K562 (cell line): ENCODE data around the gene SHOX. TPM values are rescaled to one million over a fixed set of nuclear protein-coding genes. Genes with fewer than 3 reads are reported as not detected.

Experiments
- ATAC-seq: fragments of 200-7000 bp; cut with Tn5 transposase; 3 replicates; pipeline ENCODE4 v1.9.1; 2020; ENCODE audit warnings: moderate library complexity
- BruUV-seq: library from RNA; stranded (reverse); fragments of 400-500 nt; replicated peaks from 2 replicates; lab custom pipeline; 2021; lab: Mats Ljungman, UMichigan
- CTCF ChIA-PET: fragments of 300-600 bp; formaldehyde crosslinking; extraction: SDS; loops from one replicate; lab custom pipeline; 2021; ENCODE audit warnings: low intra/inter-chr PET ratio; lab: Yijun Ruan, JAX
- POLR2A ChIA-PET: fragments of 300-600, 350-650 bp; sonication (Branson Sonifier 250); formaldehyde crosslinking; extraction: SDS; loops from one replicate; lab custom pipeline; 2021; ENCODE audit warnings: antibody characterized with exemption, inconsistent platforms; lab: Yijun Ruan, JAX
- DNase-seq, 4 experiments: peaks; one replicate each; pipeline versions ENCODE4 v3.0.0 to v3.0.0-alpha.2; 2011 to 2018; ENCODE audit warnings: low spot score in 3 of 4, mixed read lengths in 3 of 4; ENCODE audit errors: extremely low read depth in 1 of 4
- FAIRE-seq: peaks from 2 replicates; lab custom pipeline; 2011; peaks lifted over from hg19 to GRCh38; lab: Jason Lieb, UNC
- H2AFZ ChIP-seq: 2 replicates; pipeline ENCODE4 v1.6.0; 2011; ENCODE audit warnings: low read depth, low read length, control low read depth, inconsistent platforms
- H3K27ac ChIP-seq: fragments of 200-600 bp; 3 replicates; pipeline ENCODE4 v1.8.0; 2011; ENCODE audit warnings: low read depth, mild to moderate bottlenecking, control low read depth, inconsistent platforms, low read length, moderate library complexity, mixed read lengths; ENCODE audit errors: extremely low read depth
- H3K27me3 ChIP-seq, 2 experiments: fragments of 300-600 bp in 1 of 2; 2 replicates in 1 of 2; 3 replicates in 1 of 2; pipeline versions ENCODE4 v1.6.0 to v1.8.0; 2011; ENCODE audit warnings: inconsistent platforms in 2 of 2, low read length in 2 of 2, mild to moderate bottlenecking in 1 of 2, mixed read lengths in 1 of 2, moderate library complexity in 1 of 2; ENCODE audit not compliant: control insufficient read depth in 2 of 2, insufficient read depth in 2 of 2
- H3K36me3 ChIP-seq: fragments of 300-600 bp; 3 replicates; pipeline ENCODE4 v1.8.0; 2011; ENCODE audit warnings: mild to moderate bottlenecking, low read length, inconsistent platforms; ENCODE audit not compliant: control insufficient read depth, insufficient read depth
- H3K4me1 ChIP-seq, 2 experiments: fragments of 200-600 bp in 1 of 2; replicated peaks in 1 of 2; 2 replicates in 1 of 2; 3 replicates in 1 of 2; pipeline versions ENCODE4 v1.5.1 to v1.8.0; 2011; ENCODE audit warnings: inconsistent platforms in 2 of 2, low read length in 2 of 2, mild to moderate bottlenecking in 1 of 2, mixed read lengths in 1 of 2, moderate library complexity in 1 of 2; ENCODE audit not compliant: control insufficient read depth in 2 of 2, insufficient read depth in 2 of 2
- H3K4me2 ChIP-seq: 2 replicates; pipeline ENCODE4 v1.6.1; 2011; ENCODE audit warnings: low read length, control low read depth, inconsistent platforms, mixed read lengths; ENCODE audit not compliant: insufficient read depth
- H3K4me3 ChIP-seq: fragments of 200-600 bp; sonication (generic), shearing (Covaris generic); 2 replicates; pipeline ENCODE4 v1.5.1; 2016; ENCODE audit warnings: control low read depth, inconsistent platforms
- H3K79me2 ChIP-seq: fragments of 200-600 bp; 3 replicates; pipeline ENCODE4 v1.8.0; 2011; ENCODE audit warnings: low read length, inconsistent platforms; ENCODE audit not compliant: control insufficient read depth, insufficient read depth
- H3K9ac ChIP-seq, 2 experiments: 2 replicates each; pipeline versions ENCODE4 v1.6.0 to v1.6.1; 2011; ENCODE audit warnings: low read depth in 2 of 2, low read length in 2 of 2, control low read depth in 1 of 2, inconsistent platforms in 1 of 2, mild to moderate bottlenecking in 1 of 2, mixed read lengths in 1 of 2; ENCODE audit not compliant: insufficient read depth in 1 of 2
- H3K9me1 ChIP-seq: one replicate; pipeline ENCODE4 v1.6.0; 2011; ENCODE audit warnings: inconsistent platforms, mild to moderate bottlenecking, low read length, moderate library complexity; ENCODE audit not compliant: control insufficient read depth, insufficient read depth
- H3K9me3 ChIP-seq: replicated peaks from 2 replicates; pipeline ENCODE4 v1.5.1; 2011; ENCODE audit warnings: low read depth, low read length, inconsistent platforms; ENCODE audit not compliant: control insufficient read depth, insufficient read depth
- H4K20me1 ChIP-seq: replicated peaks from 2 replicates; pipeline ENCODE4 v1.6.1; 2011; ENCODE audit warnings: low read length, inconsistent platforms, mixed read lengths; ENCODE audit not compliant: control insufficient read depth, insufficient read depth
- DACH1 ChIP-seq: fragments of 450-650 bp; IDR thresholded peaks from 2 replicates; pipeline ENCODE4 v1.6.1; 2018; ENCODE audit not compliant: partially characterized antibody
- HDAC8 ChIP-seq: fragments of 450-650 bp; IDR thresholded peaks from 2 replicates; pipeline ENCODE4 v1.6.1; 2016; ENCODE audit warnings: mild to moderate bottlenecking, missing genetic modification characterization, moderate library complexity, missing compliant biosample characterization
- HLTF ChIP-seq: fragments of 450-650 bp; IDR thresholded peaks from 2 replicates; pipeline ENCODE4 v1.6.1; 2016
- NONO ChIP-seq, 2 experiments: fragments of 200-400 bp in 1 of 2; fragments of 450-650 bp in 1 of 2; formaldehyde crosslinking in 1 of 2; IDR thresholded peaks; 2 replicates each; pipeline ENCODE4 v1.6.1; 2017; ENCODE audit warnings: low read depth in 2 of 2, mild to moderate bottlenecking in 2 of 2, moderate library complexity in 2 of 2, low read length in 1 of 2
- POU5F1 ChIP-seq: fragments of 150-350 bp; IDR thresholded peaks from 2 replicates; pipeline ENCODE4 v1.6.1; 2014; ENCODE audit warnings: borderline replicate concordance, low read length, low read depth, mild to moderate bottlenecking; ENCODE audit not compliant: partially characterized antibody
- TCF7 ChIP-seq: sonication (generic); IDR thresholded peaks from 2 replicates; pipeline ENCODE4 v1.6.1; 2016; ENCODE audit warnings: antibody characterized with exemption, borderline replicate concordance
- TCF7L2 ChIP-seq: fragments of 150-350 bp; IDR thresholded peaks from 2 replicates; pipeline ENCODE4 v1.6.1; 2016; ENCODE audit warnings: low read depth, mild to moderate bottlenecking, low read length, moderate library complexity
- ZNF197 ChIP-seq: fragments of 200-800 bp; sonication (Bioruptor generic); IDR thresholded peaks from 2 replicates; pipeline ENCODE4 v1.6.1; 2016; ENCODE audit warnings: low read depth, missing genetic modification characterization, missing compliant biosample characterization
- ZNF311 ChIP-seq: fragments of 250-450 bp; sonication (Bioruptor Pico); IDR thresholded peaks from 2 replicates; pipeline ENCODE4 v1.4.0; 2020; ENCODE audit warnings: mild to moderate bottlenecking, moderate library complexity
- WGBS: fragments of 100-300 bp; shearing (Covaris generic); methylation state at CpG from one replicate; pipeline ENCODE4 v1.1.6; 2016; ENCODE audit warnings: low coverage, mixed read lengths; ENCODE audit not compliant: insufficient coverage; ENCODE audit errors: missing lambda C conversion rate; 5-methylcytosine and 5-hydroxymethylcytosine counted together
- in situ Hi-C: fragments of 300-500 bp; cut with MboI; formaldehyde crosslinking; loops from 4 replicates; pipeline ENCODE4 v1.15.0; 2018; ENCODE audit warnings: inconsistent platforms, mixed read lengths
- intact Hi-C: fragments of 100-400 bp; cut with micrococcal nuclease; formaldehyde crosslinking; loops from 2 replicates; pipeline ENCODE4 v1.14.2; 2022
- polyA plus RNA-seq, 8 experiments: library from polyadenylated mRNA; depleted of rRNA in 4 of 8; stranded (reverse) in 5 of 8; unstranded in 3 of 8; fragments of >200 nt; fragmentation: Nextera tagmentation in 2 of 8; fragmentation: Illumina TruSeq in 1 of 8; extraction: Ambion mirVana in 2 of 8; extraction: Trizol in 1 of 8; gene quantifications; 2 replicates each; pipeline versions ENCODE4 v1.2.1 to v1.2.3, GENCODE V29; 2011 to 2014; ENCODE audit warnings: inconsistent platforms in 1 of 8, missing spikeins in 1 of 8
- total RNA-seq, 7 experiments: library from RNA; depleted of rRNA in 6 of 7; stranded (reverse); fragments of >200 nt in 6 of 7; fragmentation: Illumina TruSeq in 2 of 7; extraction: Trizol in 2 of 7; gene quantifications; 2 replicates each; pipeline versions ENCODE4 v1.2.1 to v1.2.3, GENCODE V29; 2011 to 2021; ENCODE audit warnings: low replicate concordance in 1 of 7
- TF ChIP-seq, protein P1 (sequence below): fragments of 450-650 bp; IDR thresholded peaks from 2 replicates; pipeline ENCODE4 v1.7.1; 2018; ENCODE audit warnings: mild to moderate bottlenecking, low read depth; ENCODE audit not compliant: partially characterized antibody
- TF ChIP-seq, protein P2 (sequence below): fragments of 450-650 bp; IDR thresholded peaks from 2 replicates; pipeline ENCODE4 v1.6.1; 2018; ENCODE audit not compliant: partially characterized antibody
- TF ChIP-seq, protein P3 (sequence below): fragments of 450-650 bp; formaldehyde crosslinking; IDR thresholded peaks from 2 replicates; pipeline ENCODE4 v1.4.0; 2022; ENCODE audit warnings: mild to moderate bottlenecking, moderate library complexity
- TF ChIP-seq, protein P4 (sequence below): fragments of 450-650 bp; IDR thresholded peaks from one replicate; pipeline ENCODE4 v1.6.1; 2018; ENCODE audit warnings: mild to moderate bottlenecking, moderate library complexity; ENCODE audit not compliant: partially characterized antibody

Gene SHOX
- total and polyA plus RNA-seq, 9 of the 15 experiments (the other 6 are each of a cell fraction or from before 2014, with no cell fraction given) = not detected

DNA sequence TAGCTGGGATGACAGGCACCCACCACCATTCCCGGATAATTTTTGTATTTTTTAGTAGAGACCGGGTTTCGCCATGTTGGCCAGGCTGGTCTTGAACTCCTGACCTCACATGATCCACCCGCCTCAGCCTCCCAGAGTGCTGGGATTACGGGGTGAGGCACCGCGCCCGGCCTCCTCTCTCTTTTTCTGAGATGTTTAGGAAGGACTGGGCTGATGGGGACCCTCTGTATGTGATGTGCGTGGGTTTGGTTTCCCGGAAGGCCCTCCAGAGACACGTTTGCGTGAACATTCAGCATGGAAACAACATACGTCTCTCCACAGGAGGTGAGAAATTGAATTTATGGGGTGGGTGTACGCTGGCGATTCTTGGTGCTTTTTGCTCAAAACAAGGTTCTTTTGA, 18.6 kb downstream of the SHOX start:
- H3K4me2 ChIP-seq = no peak overlapping the region
- H3K9ac ChIP-seq = no peak overlapping the region
- H3K9me1 ChIP-seq = no peaks in the 10 kb centered on the region
- no peaks in the 10 kb centered on the region for H3K4me1 ChIP-seq
- no peak for FAIRE-seq
- TF ChIP-seq POU5F1 = no peak
- TF ChIP-seq, protein P1, sequence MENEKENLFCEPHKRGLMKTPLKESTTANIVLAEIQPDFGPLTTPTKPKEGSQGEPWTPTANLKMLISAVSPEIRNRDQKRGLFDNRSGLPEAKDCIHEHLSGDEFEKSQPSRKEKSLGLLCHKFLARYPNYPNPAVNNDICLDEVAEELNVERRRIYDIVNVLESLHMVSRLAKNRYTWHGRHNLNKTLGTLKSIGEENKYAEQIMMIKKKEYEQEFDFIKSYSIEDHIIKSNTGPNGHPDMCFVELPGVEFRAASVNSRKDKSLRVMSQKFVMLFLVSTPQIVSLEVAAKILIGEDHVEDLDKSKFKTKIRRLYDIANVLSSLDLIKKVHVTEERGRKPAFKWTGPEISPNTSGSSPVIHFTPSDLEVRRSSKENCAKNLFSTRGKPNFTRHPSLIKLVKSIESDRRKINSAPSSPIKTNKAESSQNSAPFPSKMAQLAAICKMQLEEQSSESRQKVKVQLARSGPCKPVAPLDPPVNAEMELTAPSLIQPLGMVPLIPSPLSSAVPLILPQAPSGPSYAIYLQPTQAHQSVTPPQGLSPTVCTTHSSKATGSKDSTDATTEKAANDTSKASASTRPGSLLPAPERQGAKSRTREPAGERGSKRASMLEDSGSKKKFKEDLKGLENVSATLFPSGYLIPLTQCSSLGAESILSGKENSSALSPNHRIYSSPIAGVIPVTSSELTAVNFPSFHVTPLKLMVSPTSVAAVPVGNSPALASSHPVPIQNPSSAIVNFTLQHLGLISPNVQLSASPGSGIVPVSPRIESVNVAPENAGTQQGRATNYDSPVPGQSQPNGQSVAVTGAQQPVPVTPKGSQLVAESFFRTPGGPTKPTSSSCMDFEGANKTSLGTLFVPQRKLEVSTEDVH = no peak
- TF ChIP-seq, protein P2, sequence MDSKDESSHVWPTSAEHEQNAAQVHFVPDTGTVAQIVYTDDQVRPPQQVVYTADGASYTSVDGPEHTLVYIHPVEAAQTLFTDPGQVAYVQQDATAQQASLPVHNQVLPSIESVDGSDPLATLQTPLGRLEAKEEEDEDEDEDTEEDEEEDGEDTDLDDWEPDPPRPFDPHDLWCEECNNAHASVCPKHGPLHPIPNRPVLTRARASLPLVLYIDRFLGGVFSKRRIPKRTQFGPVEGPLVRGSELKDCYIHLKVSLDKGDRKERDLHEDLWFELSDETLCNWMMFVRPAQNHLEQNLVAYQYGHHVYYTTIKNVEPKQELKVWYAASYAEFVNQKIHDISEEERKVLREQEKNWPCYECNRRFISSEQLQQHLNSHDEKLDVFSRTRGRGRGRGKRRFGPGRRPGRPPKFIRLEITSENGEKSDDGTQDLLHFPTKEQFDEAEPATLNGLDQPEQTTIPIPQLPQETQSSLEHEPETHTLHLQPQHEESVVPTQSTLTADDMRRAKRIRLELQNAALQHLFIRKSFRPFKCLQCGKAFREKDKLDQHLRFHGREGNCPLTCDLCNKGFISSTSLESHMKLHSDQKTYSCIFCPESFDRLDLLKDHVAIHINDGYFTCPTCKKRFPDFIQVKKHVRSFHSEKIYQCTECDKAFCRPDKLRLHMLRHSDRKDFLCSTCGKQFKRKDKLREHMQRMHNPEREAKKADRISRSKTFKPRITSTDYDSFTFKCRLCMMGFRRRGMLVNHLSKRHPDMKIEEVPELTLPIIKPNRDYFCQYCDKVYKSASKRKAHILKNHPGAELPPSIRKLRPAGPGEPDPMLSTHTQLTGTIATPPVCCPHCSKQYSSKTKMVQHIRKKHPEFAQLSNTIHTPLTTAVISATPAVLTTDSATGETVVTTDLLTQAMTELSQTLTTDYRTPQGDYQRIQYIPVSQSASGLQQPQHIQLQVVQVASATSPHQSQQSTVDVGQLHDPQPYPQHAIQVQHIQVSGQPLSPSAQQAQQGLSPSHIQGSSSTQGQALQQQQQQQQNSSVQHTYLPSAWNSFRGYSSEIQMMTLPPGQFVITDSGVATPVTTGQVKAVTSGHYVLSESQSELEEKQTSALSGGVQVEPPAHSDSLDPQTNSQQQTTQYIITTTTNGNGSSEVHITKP = no peak
- TF ChIP-seq HLTF = no peak
- TF ChIP-seq ZNF197 (CRISPR knock-in tag) = no peak
- no peak for TF ChIP-seq TCF7L2
- no peak for TF ChIP-seq ZNF311 (CRISPR knock-in tag)
- TF ChIP-seq NONO (IDR thresholded peaks at IDR 0.05; ENCODE audit: low read depth in 2 of 2, low read length in 1 of 2) = no peak
- no peak for TF ChIP-seq DACH1
- TF ChIP-seq TCF7 = no peak
- TF ChIP-seq, protein P3, sequence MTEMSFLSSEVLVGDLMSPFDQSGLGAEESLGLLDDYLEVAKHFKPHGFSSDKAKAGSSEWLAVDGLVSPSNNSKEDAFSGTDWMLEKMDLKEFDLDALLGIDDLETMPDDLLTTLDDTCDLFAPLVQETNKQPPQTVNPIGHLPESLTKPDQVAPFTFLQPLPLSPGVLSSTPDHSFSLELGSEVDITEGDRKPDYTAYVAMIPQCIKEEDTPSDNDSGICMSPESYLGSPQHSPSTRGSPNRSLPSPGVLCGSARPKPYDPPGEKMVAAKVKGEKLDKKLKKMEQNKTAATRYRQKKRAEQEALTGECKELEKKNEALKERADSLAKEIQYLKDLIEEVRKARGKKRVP = no peak
- TF ChIP-seq HDAC8 (tag) = no peak
- TF ChIP-seq, protein P4, sequence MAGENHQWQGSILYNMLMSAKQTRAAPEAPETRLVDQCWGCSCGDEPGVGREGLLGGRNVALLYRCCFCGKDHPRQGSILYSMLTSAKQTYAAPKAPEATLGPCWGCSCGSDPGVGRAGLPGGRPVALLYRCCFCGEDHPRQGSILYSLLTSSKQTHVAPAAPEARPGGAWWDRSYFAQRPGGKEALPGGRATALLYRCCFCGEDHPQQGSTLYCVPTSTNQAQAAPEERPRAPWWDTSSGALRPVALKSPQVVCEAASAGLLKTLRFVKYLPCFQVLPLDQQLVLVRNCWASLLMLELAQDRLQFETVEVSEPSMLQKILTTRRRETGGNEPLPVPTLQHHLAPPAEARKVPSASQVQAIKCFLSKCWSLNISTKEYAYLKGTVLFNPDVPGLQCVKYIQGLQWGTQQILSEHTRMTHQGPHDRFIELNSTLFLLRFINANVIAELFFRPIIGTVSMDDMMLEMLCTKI = no peak
- no peaks in the 10 kb centered on the region for H4K20me1 ChIP-seq
- 3% methylated on average over 10 of the region's 15 CpGs for WGBS
- ATAC-seq = no peak
- BruUV-seq = no TSS peak
- no peak overlapping the region for H2AFZ ChIP-seq
- no peaks in the 10 kb centered on the region for H3K36me3 ChIP-seq
- ChIA-PET CTCF (no interaction called here), POLR2A (no interaction called here)
- no peaks in the 10 kb centered on the region for H3K79me2 ChIP-seq
- DNase-seq = no peak
- H3K9me3 ChIP-seq = no peaks in the 10 kb centered on the region
- intact Hi-C loops (no loop called here), in situ Hi-C loops (no loop called here)
- no peak overlapping the region for H3K27ac ChIP-seq
- H3K27me3 ChIP-seq = peaks cover 5 to 21% of the 10 kb centered on the region in 2 experiments; a peak in 3 of 5 replicates
- no peak overlapping the region for H3K4me3 ChIP-seq
